ENCODE results near the gene KCNJ4.

KCNJ4 gene

DNA sequence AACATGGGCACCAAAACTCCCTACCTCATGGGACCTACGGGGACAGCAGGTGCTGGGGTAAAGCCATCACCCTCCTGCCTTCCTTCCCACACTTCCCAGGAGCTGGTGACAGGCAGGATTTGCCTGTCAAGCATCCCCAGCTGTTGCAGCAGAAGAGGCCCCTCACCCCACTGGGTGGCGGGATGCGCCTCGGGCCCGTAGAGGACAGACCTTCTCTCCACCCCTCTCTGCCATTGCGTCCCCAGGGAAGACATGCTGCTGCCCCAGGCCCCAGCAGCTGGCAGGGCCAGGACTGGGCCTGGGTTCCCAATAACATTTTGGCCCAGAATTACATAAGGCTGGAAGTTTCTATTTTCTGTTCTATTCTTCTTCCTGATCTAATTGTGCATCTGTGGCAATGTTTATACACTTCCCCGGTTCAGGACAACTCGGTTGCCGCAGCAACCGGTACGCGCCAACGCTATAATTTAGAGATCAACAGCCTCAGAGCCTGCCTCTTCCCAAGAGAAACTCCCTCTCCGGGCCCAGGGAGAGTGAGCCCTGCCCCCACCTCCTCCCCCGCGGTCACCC, 25.4 kb downstream of the KCNJ4 start:
- no peak for ATAC-seq
- no peak for DNase-seq

- ATAC-seq = no peak
- DNase-seq = no peak
Measured at GRCh38 chr22:38428714-38429113, 26.3 kb downstream of the KCNJ4 start.

- DNase-seq (no peak), ATAC-seq (no peak)
Measured at GRCh38 chr22:38427940-38428339, 27.1 kb downstream of the KCNJ4 start.

GRCh38 chr22:38427465-38427864, 27.5 kb downstream of the KCNJ4 start:
- DNase-seq (no peak), ATAC-seq (no peak)

- DNase-seq (no peak), ATAC-seq (no peak)
Measured at GRCh38 chr22:38426628-38427027, 28.4 kb downstream of the KCNJ4 start.

DNA sequence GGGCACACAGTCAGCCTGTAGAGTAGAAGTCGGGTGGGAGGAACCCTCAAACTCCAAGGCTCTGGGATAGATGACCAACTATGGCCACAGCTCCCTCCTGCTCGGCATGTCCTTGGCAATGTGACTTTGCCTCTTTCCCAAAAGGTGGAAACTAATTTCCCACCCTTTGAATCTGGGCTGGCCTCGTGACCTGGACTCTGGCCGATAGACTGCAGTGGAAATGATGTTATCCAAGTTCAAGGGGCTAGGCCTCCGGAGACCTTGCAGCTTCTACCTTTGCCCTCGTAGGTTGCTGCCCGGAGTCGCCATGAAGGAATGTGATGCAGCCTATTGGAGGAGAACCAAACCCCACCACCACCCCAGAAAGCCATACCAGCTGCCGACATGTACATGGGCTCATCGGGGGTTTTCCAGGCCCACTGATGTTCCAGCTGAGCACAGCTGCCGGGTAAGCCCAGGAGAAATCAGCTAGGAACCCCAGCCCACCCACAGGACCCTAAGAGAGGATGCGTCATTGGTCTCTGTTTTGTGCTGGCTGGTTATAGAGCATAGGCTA, 30.4 kb downstream of the KCNJ4 start:
- no peak for ATAC-seq
- DNase-seq = no peak

- DNase-seq = no peak
- no peak for ATAC-seq
Measured at GRCh38 chr22:38423512-38424503, 31.2 kb downstream of the KCNJ4 start.

- ATAC-seq (no peak), DNase-seq (no peak)
Measured at GRCh38 chr22:38422611-38423511, 32.1 kb downstream of the KCNJ4 start.

- no peak for ATAC-seq
- no peak for DNase-seq
Measured at GRCh38 chr22:38420734-38421133, 34.3 kb downstream of the KCNJ4 start.

DNA sequence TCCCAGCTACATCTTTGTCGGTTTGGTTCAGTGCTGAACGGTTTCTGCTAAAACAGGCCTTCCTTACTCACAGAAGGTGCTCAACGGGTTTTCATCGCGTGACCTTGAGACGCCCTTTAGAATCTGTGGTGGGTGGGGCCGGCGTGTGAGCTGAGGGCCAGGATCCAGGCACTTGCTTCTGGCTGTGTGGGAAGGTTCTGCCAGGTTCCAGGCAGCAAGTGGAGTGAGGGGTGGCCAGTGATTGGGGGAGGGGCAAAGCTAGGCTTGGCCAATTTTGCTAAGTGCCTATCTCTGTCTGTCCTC, 35.2 kb downstream of the KCNJ4 start:
- DNase-seq = no peak
- ATAC-seq = no peak

GRCh38 chr22:38419121-38419857, 35.7 kb downstream of the KCNJ4 start:
- DNase-seq = no peak
- ATAC-seq = no peak

- DNase-seq = no peak
- no peak for ATAC-seq
Measured at GRCh38 chr22:38418589-38418988, 36.4 kb downstream of the KCNJ4 start.

DNA sequence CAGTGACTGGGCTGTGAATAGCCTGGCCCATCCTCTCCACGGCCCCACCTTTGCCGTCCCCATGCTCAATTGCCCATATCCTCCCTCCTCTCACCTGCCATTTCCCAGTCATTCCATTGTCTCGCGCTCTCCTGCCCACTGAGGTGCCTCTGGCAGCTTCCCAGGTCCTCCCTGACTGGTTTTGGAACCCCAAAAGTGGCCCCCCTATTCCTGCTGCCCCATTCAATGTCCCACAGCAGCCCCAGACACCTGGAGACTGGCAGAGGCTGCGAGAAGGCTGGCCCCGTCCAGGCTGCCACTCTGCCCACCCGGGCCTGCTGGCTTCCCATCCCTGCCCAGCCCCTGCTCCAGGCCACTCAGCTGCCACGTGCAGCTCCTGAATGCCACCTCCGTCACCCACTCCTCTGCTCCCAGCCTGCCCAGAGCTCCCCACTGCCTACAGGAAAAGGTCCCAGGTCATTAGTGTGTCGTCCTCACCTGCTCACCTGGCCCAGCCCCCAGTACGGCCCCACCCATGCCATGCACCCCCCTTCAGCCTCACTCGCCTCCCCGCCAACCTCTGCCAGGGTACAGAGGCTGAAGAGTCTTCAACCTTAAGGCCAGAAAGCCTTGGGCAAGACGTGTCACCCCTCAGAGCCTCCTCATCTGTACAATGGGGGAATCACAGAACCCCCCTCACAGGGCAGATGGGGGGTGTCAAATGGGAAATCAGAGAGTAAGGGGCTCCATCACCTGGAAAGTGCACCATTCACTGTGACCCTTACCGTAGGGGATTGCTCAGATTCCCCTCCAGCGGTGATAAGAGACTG, 37.5 kb downstream of the KCNJ4 start:
- ATAC-seq (no peak), DNase-seq (no peak)

DNA sequence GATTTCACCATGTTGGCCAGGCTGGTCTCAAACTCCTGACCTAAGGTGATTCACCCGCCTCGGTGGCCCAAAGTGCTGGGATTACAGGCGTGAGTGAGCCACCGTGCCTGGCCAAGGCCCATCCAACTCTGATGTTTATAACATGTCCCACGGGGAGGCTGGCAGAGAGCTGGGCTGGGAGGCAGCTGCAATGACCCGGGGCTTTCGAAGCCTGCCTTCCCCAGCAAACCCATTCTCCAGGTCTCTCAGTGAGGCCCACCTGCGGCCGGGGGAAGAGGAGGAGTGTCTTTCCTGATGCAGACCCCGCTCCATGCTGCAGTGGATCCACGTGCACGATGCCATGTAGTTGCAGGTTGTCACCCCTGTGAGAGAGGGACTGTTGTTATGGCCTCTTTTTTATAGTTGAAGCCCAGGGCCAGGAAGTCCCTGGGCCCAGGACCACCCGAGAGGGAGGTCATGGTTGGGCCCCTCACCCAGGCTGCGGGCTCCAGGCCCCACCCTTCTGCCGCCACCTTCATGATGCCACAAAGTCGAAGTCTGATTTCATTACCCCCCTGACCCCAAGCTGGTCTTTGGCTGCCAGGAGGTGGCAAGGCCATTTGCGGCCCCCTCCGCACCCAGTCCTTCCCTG, 38.3 kb downstream of the KCNJ4 start:
- DNase-seq = no peak
- no peak for ATAC-seq

DNA sequence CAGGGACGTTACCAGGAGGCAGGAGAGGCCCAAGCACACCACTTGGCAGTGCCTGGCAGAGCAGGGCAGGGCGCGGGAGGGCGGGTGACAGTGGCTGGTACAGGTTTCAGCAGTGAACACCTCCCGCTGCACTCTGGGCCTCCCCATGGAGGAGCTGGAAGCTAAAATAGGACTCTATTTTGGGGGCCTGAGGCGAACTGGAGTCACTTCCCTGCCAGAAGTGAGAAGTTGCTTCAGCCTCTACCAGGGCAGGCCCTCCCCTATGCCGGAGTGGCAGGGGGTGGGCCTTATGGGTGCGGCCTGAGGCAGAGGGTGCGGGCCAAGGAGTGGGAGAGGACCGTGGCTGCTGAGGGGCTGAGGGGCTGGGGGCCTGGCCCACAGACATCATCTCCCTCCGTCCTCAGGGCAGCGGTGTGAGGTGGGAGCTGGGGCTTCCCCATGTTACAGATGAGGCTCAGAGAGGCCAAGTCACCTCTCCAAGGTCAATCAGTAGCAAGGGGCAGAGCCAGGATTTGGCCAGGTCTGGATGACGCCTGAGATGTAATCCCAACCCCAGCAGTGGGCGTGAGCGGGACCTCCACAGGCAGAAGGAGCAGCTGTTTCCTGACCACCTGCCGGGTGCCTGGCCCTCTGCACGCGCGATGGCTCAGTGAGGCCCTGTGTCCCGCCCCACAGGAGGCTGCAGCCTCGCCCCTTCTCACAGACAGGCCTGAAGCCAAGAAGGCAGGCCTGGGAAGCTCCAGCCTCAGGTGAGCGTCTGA, 39.3 kb downstream of the KCNJ4 start:
- ATAC-seq = no peak
- no peak for DNase-seq

DNA sequence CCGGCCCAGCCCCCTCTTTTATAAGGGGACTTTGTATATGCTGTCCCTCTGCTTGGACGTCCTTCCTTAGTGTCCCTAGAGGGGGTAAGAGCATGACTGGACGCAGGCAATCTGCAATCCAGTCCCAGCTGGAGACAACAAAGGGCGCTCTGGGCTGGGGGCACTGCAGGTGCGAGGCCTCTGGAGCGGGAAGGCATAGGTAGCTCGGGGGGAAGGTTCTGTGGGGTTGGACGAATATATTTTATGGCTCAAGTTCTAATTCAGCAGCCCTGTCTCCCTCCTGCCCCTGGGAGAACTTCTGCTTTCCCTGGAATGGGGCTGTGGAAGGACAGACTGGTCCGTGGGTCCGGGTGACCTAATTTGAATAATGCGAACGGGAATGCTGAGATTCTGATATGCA, 40.0 kb downstream of the KCNJ4 start:
- ATAC-seq (no peak), DNase-seq (no peak)

DNA sequence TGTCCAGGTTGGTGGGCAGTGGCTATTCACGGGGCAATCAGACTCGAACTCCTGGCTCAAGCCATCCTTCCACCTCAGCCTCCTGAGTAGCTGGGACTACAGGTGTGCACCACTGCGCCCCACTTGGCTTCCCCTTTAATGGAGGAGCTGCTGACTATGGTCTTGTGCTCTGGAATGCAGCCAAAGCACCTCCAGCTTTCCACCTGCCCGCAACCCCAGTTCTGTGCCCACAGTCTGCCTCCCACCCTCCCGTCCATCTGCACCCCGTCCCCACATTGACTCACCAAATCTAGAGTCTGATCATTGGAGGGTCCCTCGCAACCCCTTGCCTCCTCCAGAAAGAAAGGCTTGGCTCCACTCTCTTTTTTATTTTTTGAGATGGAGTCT, 41.0 kb downstream of the KCNJ4 start:
- ATAC-seq (no peak), DNase-seq (no peak)

DNA sequence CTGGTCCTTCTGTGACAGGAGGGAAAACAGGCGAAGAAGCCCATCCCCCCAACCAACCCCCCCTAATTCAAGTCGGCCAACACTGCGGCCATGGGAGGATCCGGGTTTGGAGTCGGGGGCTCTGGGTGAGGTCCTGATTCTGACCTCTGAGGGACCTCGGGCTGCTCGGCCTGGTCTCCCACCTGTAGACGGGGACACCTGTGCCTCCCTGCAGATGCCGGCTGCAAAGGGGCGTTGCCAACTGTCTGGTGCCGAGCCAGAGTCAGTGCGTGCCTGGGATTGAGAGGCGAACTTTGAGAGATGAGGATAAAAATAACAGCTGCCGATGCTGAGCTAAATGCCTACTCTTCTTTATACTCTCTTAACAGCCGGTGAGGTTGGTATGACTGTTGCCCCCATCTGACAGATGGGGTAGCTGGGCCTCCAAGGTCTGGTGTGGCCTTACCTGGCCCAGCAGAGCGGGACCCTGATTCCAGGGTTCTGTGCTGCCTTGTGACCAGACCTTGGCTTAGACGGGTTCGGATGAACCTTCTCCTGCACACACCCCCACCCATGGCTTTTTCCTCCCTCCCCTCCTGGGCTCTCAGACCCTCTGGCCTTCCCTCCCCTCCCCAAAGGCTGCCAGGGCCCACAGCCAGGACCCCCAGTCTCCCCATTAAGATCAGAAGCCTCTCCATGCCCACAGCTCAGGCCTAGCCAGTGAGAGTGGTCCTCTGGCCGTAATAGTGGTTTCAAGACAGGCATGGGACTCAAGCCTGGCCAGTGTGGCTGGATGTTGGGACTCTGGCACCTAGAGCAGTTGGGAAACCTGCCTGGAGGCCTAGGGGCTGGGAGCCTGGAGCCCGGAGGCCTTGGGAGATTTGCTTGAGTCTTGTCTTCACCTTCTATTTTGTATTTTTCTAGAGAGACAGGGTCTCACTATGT, 41.7 kb downstream of the KCNJ4 start:
- ATAC-seq (no peak), DNase-seq (no peak)

Data from stimulated activated naive CD8-positive, alpha-beta T cell treated with anti-CD3 and anti-CD28 coated beads, Interleukin-15, Interleukin-2, amounts not matched to agents 100 U/mL and 50 U/mL, for 24 hours (primary cell).